GM11168 (cell line): ENCODE measurements around the gene PRKG1.
"Not testable (repeated sequence)": the region's sequence is repeated elsewhere in the genome, so short reads cannot be mapped to it uniquely, and the experiment has no call there.

Experiments used
- in situ Hi-C: fragments of 300-500 bp; cut with MboI; formaldehyde crosslinking; loops from one replicate; pipeline ENCODE4 v1.12.0; 2022; ENCODE audit warnings: low sequenced_read_pairs; ENCODE audit not compliant: unreplicated experiment

PRKG1 gene

DNA sequence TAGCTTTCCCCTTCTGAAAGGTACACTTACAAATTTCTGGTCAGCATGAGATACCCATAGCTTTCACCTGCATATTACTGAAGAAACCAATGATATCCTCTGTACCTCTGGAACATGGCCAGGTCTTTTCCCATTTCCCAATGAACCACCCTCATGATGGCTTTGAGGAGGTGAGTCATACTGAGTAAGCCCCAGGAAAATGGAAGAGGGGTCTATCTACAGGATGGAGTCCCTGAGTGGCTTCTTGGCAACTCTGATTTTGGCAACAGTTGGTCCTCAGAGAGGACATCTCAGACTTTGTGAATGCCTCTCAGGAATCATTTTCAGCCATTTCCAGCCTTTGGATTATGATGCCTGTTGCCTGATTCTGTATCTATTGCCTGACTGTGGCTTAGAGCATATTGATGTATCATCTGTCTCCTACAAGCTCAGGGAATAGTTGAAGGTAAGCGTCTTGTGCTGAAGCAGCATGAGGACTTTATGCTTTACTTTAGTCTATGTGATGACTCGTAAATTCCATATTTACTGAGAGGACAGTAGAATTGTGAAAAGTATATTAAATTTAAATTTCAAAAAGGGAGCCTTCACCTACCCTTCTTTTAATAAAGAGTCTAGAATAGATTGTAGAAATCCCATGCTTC, 1155.1 kb downstream of the PRKG1 start:
- in situ Hi-C loops: no loop called here

DNA sequence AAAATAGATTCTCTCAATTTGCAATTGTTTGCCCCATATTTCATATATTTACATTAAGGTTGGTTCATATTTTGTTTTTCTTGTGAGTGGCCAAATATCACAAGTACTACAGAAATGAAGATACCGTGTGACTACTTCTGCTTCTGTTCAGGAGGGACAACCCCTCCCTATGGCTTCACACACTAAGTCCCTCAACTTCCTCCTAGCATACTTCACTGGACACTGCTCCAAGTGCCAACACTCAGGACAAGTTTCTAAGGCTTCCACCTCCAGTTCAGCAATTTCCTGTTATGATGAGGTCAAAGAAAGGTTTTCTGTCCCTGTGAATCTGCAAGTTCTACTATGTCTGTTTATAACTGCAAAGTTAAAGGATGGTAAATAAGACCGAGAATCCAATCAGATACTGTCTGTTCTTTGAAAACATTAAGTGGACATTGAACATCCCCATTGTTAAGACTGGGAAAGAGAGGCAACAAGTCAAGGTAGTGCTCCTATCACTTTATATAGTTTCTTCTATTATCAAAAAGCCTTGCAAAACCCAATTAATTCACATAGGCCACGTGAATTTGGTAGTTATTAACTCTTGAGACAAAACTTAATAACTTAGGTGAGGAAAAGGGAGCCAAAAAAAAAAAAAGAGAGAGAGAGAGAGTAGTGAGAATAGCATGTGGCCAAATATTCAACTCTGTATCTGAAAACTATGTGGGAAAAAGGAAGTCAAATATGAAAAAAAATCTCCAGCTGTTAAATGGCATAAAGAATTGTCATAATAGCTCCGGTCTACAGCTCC, 1158.5 kb downstream of the PRKG1 start:
- in situ Hi-C loops: no loop called here

DNA sequence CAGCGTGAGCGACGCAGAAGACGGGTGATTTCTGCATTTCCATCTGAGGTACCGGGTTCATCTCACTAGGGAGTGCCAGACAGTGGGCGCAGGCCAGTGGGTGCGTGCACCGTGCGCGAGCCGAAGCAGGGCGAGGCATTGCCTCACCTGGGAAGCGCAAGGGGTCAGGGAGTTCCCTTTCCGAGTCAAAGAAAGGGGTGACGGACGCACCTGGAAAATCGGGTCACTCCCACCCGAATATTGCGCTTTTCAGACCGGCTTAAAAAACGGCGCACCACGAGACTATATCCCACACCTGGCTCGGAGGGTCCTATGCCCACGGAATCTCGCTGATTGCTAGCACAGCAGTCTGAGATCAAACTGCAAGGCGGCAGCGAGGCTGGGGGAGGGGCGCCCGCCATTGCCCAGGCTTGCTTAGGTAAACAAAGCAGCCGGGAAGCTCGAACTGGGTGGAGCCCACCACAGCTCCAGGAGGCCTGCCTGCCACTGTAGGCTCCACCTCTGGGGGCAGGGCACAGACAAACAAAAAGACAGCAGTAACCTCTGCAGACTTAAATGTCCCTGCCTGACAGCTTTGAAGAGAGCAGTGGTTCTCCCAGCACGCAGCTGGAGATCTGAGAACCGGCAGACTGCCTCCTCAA, 1159.2 kb downstream of the PRKG1 start:
- in situ Hi-C loops: not testable (repeated sequence)

DNA sequence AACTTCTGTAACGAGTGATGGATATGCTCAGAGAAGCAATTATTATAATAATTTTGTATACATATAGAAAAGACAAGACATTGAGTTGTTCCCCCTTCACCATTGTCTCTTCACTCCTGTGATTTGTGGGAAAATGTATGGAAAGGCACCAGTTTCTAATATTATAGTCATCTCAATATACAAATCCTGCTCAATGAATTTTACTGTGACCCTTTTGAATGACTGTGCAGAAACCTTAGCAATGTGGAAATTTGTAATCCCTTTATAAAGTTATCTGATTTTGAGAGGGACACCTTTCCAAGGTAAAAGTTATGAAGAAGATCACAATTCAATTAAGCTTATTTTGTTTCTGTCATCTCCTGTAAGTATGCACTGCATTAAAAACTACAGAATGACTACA, 1165.5 kb downstream of the PRKG1 start:
- in situ Hi-C loops: no loop called here

DNA sequence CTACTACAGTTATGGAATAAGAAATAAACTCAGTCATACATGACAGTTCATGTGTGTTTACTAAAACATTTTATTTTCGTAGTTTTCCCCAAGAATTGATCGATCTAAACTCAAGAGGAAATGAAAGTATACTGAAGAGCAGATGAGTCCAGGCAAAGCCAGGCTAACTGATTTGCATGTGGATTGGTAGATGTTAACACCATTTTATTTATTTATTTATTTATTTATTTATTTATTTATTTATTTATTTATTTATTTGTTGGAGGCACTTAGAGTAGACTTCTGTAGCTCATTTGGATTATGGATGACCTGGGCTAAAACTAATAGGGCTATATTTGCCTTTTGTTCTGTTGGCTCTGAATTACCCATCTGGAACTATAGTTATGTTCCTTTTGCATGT, 1171.3 kb downstream of the PRKG1 start:
- in situ Hi-C loops: no loop called here

DNA sequence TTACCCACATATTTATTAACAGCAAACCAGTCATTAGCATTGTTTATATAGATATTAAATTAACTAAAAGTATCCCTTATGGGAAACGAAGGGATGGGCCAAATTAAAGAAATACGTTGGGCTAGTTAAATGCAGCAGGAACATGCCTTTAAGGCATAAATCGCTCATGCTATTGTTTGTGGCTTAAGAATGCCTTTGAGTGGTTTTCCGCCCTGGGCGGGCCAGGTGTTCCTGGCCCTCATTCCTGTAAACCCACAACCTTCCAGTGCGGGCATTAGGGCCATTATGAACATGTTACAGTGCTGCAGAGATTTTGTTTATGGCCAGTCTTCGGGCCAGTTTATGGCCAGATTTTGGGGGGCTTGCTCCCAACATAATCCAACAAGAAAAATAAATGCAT, 1173.6 kb downstream of the PRKG1 start:
- in situ Hi-C loops: not testable (repeated sequence)

DNA sequence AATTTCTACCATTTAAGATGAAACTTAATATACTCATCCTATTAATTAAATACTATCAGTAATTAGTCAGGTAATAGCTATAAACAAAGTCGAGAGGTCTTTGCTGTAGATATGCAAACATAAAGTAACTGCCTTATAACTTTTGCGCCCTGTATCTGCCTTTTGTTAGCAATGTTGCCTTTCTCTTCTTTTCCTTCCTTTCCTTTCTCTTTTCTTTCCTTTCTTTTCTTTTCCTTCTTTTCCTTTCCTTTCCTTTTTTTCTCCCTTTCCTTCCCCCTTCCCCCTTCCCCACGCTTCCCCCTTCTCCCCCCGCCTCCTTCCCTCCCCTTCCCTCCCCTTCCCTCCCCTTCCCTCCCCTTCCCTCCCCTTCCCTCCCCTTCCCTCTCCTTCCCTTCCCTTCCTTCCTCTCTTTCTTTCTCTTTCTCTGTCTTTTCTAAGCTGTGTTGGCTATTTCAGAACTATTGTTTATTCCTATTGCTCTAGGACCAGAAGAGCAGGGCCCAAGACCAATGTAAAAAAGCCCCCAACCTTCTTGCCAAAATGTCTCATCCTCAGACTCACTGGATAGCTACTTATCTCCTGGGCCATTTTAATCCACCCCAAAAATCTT, 1174.5 kb downstream of the PRKG1 start:
- in situ Hi-C loops: no loop called here

DNA sequence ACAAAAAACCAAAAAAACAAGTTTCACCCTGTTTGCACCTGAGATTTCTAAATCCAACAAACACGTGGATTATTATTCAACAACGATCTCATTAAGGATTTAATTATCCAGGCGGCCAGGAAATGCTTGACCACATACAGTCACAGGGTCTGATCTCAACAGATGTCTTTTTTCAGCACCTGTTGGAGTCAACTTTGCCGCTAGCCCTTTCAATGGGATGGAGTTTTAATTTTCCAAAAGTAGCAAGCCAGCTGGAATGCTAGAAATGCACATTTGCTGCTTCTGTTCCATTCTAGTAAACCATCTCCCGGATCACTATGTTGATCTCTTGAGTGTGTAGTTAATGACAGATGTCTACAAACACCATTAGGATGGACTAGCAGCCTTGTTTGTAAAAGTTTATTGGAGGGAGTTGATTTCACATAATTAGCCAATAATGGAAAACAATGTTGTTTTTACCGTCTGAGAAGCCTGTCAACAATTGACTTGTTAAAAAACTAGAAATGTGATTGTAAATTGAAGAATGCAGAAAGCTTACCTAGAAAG, 1175.6 kb downstream of the PRKG1 start:
- in situ Hi-C loops: no loop called here

DNA sequence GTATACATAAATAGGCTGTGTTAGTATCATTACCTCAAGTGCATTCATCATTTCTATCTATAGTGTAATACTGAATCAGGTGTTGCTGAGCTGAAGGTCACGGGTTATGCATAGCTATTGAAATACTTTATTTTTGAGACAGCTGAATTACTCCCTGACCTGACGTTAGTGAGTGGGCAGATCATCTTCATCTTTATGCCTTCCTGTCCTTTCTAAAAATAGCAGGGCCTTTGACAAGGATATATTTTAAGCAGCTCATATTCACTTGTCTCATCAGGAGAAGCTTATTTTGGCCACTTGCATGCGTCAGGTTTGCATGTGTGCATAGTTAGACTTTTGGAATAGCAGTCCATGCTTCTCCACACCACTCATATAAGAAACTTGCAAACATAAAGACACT, 1176.2 kb downstream of the PRKG1 start:
- in situ Hi-C loops: no loop called here

DNA sequence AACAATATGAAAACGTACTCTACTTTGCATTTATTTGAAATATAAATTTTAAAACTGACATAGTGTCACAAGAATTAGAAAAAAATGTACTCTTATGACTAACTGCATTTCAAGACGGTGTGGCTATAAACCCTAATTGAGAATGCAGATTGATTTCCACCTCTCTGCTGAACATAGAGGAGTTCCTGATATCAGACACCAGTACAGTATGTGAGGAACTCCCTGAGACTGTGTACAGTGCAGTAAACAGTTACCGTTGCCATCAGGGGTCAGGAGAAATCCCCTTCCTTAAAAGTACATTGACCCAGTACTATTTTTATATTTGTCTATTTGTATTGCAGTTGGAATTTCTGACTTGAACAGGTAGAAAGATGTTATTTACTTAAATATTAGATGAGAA, 1178.0 kb downstream of the PRKG1 start:
- in situ Hi-C loops: no loop called here

DNA sequence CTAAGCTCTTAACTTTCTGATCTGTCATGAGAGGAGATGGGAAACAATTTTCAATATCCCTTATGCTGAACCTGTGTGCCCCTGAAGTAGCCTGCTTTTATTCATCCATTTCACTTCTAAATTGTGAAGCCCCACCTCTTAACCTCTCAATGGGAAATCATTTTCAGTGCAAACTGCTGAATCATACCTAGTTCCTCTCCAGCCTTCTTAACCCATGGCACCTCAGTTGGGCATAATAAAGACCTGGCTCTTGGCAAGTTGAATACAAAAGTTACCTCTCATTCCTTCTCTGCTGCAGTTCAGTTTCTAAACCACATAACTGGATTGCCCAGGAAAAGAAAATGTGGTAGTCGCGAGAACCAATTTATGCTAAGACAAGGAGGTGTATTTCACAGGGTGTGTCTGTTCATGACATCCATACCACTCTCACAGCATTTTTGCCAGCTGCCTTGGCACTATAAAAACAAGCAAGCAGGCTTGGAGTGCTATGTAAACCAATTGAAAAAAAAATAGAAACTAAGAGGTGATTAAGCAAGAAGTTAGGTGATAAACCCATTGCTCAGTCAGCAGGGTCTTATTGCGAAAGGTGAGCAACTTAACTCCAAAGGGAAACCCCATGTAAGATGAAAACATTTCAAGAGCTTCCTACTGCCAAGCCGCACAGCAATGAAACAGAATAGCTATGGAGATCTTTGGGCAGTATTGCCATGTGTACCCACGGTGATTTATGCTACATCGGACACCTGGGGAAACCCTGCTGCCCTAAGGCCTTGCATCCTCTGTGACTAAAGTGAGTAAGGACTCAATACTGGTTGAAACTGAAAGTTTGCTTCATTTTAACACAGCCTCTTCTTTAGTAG, 1182.8 kb downstream of the PRKG1 start:
- in situ Hi-C loops: no loop called here

DNA sequence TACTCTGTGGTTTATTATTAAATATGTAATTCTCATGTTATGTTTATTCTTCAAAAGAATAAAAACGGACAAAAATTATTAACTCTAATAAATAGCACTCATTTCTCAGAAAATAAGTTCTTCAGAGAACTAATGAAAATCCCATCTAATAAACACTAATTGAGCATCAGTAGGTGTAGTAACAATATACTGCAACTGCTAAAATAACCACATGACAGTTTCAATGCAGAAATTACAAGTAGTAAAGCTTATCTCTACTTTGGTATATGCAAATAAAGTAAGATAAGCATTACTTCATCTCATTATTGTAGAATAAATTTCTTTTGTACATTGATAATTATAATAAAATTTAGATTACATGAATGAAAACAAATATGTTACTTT, 1183.4 kb downstream of the PRKG1 start:
- in situ Hi-C loops: no loop called here

DNA sequence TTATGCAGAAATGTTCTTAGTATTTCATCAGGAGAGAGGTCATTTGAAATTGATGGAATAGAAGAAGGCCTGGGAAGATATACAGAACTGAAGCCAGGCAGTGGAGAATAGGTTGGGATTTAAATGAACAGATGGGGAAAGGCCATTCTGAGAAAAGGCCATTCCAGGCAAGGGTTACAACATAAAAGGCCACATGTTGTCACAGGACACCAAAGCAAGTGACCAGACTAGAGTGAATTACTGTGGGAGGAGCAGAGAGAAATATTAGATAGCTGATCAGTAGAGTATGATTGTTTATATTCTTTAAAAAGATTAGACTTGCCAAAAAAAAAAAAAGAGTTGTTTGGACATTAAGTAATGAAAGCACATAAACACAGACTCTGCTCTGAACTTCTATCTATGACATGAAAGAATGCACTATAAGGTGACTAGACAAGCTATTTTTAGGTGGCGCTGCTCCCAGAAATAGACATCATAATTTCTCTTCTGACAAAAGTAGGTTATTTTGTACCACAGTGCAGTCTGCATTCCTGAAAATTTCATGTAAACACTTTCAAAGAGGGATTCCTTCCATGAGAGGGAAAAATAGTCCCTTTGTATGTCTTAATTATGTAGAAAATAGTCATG, 1184.6 kb downstream of the PRKG1 start:
- in situ Hi-C loops: no loop called here

DNA sequence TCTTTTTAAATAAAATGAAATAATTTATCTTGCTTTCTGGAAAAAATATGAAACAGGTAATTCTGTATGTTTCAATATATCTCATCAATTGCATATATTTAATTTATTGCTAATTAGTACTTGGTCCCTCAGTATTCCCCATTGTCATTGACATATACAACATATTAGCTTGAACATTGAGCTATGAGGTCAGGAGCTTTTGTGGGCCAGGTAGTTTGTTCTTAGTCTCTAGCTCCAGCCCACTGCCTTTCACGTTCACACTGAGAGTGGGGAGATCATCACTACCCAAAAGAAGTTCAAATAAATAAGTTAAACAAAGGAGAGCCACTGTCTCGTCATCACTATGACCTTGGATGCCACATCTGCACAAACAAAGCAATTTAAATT, 1185.1 kb downstream of the PRKG1 start:
- in situ Hi-C loops: no loop called here

DNA sequence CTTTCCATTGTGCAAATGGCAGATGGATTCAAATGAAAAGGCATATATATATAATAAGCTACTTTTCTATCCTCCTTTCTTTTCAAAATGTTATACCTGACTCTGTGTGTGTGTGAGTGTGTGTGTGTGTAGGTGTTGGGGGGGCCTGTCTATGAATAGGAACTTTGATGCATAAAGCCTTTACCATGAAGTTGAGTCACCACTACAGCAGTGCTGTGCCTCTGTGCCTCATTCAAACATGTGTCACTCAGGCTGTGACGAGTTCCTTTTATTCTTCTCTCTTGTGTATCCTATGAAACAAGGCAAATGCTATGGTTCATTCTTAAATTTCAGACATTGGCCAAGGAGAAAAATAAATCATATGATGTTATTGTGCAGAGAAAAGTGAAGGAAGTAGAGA, 1187.1 kb downstream of the PRKG1 start:
- in situ Hi-C loops: no loop called here

DNA sequence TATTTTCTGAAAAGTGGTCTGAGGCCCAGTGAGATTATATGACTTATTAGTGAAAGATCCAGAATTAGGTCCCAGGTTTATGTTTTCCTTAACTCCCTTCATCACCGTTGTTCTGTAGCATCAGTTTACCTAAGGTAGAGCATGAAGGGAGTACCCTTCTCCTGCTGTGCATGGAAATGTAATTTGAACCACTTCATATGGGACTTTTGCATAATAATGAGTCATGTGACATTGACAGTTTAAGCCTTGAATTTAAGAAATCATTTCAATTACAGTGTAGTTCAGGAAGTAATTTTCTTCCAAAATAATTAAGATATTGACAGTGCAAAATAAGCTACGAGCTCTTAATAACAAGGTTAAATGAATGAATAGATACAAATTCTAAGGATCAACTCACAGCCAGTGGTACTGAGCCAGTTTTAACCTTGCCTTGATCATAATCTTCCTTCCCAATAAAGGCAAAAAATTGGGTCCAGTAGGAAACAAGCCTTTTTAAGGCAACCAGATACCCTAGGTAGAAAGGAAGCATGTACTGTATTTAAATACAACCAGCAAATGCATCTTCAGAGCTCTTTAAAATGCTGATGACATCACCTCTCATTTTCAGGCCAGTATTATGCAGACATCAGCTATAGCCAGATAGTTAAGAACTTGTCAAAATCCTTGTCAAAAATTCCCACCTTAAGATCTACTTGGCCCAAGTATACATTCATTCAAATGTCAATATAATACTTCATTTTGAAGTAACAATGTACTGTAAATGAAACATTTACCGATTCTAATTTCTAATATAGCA, 1191.0 kb downstream of the PRKG1 start:
- in situ Hi-C loops: no loop called here

DNA sequence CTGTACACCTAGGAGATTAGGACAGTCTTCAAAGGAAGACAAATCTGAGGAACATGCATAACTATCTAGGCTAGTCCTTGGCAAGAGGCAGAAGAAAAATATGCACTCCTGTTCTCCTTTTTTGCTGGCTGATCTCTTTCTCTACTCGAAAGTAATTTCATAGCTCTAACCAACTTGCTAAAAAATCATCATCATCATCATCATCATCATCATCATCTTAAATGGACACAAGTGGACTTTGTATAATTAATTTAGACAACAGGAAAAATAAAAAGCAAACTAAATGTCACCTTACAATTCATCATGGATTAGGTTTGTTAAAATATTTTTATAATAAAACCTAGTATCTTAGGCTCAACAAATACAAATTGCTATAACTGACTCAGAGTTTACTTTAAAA, 1192.6 kb downstream of the PRKG1 start:
- in situ Hi-C loops: no loop called here

DNA sequence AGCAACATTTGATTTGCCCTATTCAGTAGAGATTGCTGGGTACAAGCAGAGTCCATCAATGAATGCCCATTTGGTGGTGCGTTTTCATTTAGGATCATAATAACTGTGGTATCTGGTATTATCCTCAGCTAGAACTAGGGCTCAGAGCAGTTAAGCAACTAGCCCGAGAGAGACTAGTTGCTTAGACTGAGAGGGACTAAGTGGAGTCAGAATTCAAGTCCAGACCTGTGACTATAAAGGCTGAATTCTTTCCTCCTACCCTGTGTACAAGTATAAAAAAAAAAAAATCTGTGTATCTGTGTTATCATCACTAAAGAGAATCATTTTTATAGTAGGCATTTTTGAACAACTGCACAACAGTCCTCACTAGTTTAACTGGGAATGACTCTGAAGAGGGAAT, 1194.5 kb downstream of the PRKG1 start:
- in situ Hi-C loops: no loop called here

DNA sequence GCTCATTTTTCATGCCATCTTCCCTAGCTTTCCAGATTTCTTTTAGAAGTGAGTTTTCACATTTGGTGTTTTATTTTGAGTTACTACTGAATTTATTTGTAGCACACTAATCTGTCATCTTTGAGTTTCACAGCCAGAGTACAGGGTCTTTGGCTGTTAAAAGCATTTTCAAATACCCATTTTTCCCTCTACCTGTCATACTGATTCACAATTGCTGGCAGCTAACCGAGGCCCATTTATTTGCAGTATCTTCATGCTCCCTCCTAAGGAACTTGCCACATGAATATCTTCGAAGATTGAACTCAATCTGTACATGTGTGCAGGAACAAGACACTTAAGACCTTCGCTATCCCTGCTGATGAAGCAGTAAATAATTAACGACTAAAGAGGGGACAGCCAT, 1194.9 kb downstream of the PRKG1 start:
- in situ Hi-C loops: no loop called here
